ENCODE results near the gene VASN.

GRCh38 chr16:4391631-4392381, 20.2 kb downstream of the VASN start:
- TF ChIP-seq TFAM (CRISPR knock-in tag; conservative IDR thresholded peaks at IDR 0.05): no peak
- TF ChIP-seq CBX1 (IDR thresholded peaks at IDR 0.05; ENCODE audit: low read depth): no peak
- no peak for TF ChIP-seq ZFP30 (CRISPR knock-in tag; IDR thresholded peaks at IDR 0.05; ENCODE audit: borderline replicate concordance)
- TF ChIP-seq POLR2A (conservative IDR thresholded peaks at IDR 0.05): no peak
- no peak for TF ChIP-seq ZNF785 (CRISPR knock-in tag; IDR thresholded peaks at IDR 0.05)

Data from K562 (cell line).